K562 (cell line): ENCODE results near the gene MMP24. TPM values are rescaled to one million over a fixed set of nuclear protein-coding genes. Genes with fewer than 3 reads are reported as not detected.

Experiments used
- ATAC-seq: fragments of 200-7000 bp; cut with Tn5 transposase; 3 replicates; pipeline ENCODE4 v1.9.1; 2020; ENCODE audit warnings: moderate library complexity
- BruUV-seq: library from RNA; stranded (reverse); fragments of 400-500 nt; replicated peaks from 2 replicates; lab custom pipeline; 2021; lab: Mats Ljungman, UMichigan
- CTCF ChIA-PET: fragments of 300-600 bp; formaldehyde crosslinking; extraction: SDS; loops from one replicate; lab custom pipeline; 2021; ENCODE audit warnings: low intra/inter-chr PET ratio; lab: Yijun Ruan, JAX
- POLR2A ChIA-PET: fragments of 300-600, 350-650 bp; sonication (Branson Sonifier 250); formaldehyde crosslinking; extraction: SDS; loops from one replicate; lab custom pipeline; 2021; ENCODE audit warnings: antibody characterized with exemption, inconsistent platforms; lab: Yijun Ruan, JAX
- DNase-seq, 4 experiments: peaks; one replicate each; pipeline versions ENCODE4 v3.0.0 to v3.0.0-alpha.2; 2011 to 2018; ENCODE audit warnings: low spot score in 3 of 4, mixed read lengths in 3 of 4; ENCODE audit errors: extremely low read depth in 1 of 4
- FAIRE-seq: peaks from 2 replicates; lab custom pipeline; 2011; peaks lifted over from hg19 to GRCh38; lab: Jason Lieb, UNC
- H2AFZ ChIP-seq: 2 replicates; pipeline ENCODE4 v1.6.0; 2011; ENCODE audit warnings: low read depth, low read length, control low read depth, inconsistent platforms
- H3K27ac ChIP-seq: fragments of 200-600 bp; 3 replicates; pipeline ENCODE4 v1.8.0; 2011; ENCODE audit warnings: low read depth, mild to moderate bottlenecking, control low read depth, inconsistent platforms, low read length, moderate library complexity, mixed read lengths; ENCODE audit errors: extremely low read depth
- H3K27me3 ChIP-seq, 2 experiments: fragments of 300-600 bp in 1 of 2; 2 replicates in 1 of 2; 3 replicates in 1 of 2; pipeline versions ENCODE4 v1.6.0 to v1.8.0; 2011; ENCODE audit warnings: inconsistent platforms in 2 of 2, low read length in 2 of 2, mild to moderate bottlenecking in 1 of 2, mixed read lengths in 1 of 2, moderate library complexity in 1 of 2; ENCODE audit not compliant: control insufficient read depth in 2 of 2, insufficient read depth in 2 of 2
- H3K36me3 ChIP-seq: fragments of 300-600 bp; 3 replicates; pipeline ENCODE4 v1.8.0; 2011; ENCODE audit warnings: mild to moderate bottlenecking, low read length, inconsistent platforms; ENCODE audit not compliant: control insufficient read depth, insufficient read depth
- H3K4me1 ChIP-seq, 2 experiments: fragments of 200-600 bp in 1 of 2; replicated peaks in 1 of 2; 2 replicates in 1 of 2; 3 replicates in 1 of 2; pipeline versions ENCODE4 v1.5.1 to v1.8.0; 2011; ENCODE audit warnings: inconsistent platforms in 2 of 2, low read length in 2 of 2, mild to moderate bottlenecking in 1 of 2, mixed read lengths in 1 of 2, moderate library complexity in 1 of 2; ENCODE audit not compliant: control insufficient read depth in 2 of 2, insufficient read depth in 2 of 2
- H3K4me2 ChIP-seq: 2 replicates; pipeline ENCODE4 v1.6.1; 2011; ENCODE audit warnings: low read length, control low read depth, inconsistent platforms, mixed read lengths; ENCODE audit not compliant: insufficient read depth
- H3K4me3 ChIP-seq: fragments of 200-600 bp; sonication (generic), shearing (Covaris generic); 2 replicates; pipeline ENCODE4 v1.5.1; 2016; ENCODE audit warnings: control low read depth, inconsistent platforms
- H3K79me2 ChIP-seq: fragments of 200-600 bp; 3 replicates; pipeline ENCODE4 v1.8.0; 2011; ENCODE audit warnings: low read length, inconsistent platforms; ENCODE audit not compliant: control insufficient read depth, insufficient read depth
- H3K9ac ChIP-seq, 2 experiments: 2 replicates each; pipeline versions ENCODE4 v1.6.0 to v1.6.1; 2011; ENCODE audit warnings: low read depth in 2 of 2, low read length in 2 of 2, control low read depth in 1 of 2, inconsistent platforms in 1 of 2, mild to moderate bottlenecking in 1 of 2, mixed read lengths in 1 of 2; ENCODE audit not compliant: insufficient read depth in 1 of 2
- H3K9me1 ChIP-seq: one replicate; pipeline ENCODE4 v1.6.0; 2011; ENCODE audit warnings: inconsistent platforms, mild to moderate bottlenecking, low read length, moderate library complexity; ENCODE audit not compliant: control insufficient read depth, insufficient read depth
- H3K9me3 ChIP-seq: replicated peaks from 2 replicates; pipeline ENCODE4 v1.5.1; 2011; ENCODE audit warnings: low read depth, low read length, inconsistent platforms; ENCODE audit not compliant: control insufficient read depth, insufficient read depth
- H4K20me1 ChIP-seq: replicated peaks from 2 replicates; pipeline ENCODE4 v1.6.1; 2011; ENCODE audit warnings: low read length, inconsistent platforms, mixed read lengths; ENCODE audit not compliant: control insufficient read depth, insufficient read depth
- CBFA2T3 ChIP-seq: fragments of 450-650 bp; IDR thresholded peaks from 2 replicates; pipeline ENCODE4 v1.6.1; 2017
- DMBX1 ChIP-seq: fragments of 250-450 bp; sonication (Bioruptor Pico); IDR thresholded peaks from 2 replicates; pipeline ENCODE4 v1.8.0; 2022; ENCODE audit warnings: inconsistent platforms, mild to moderate bottlenecking, moderate library complexity, borderline replicate concordance
- GTF3C2 ChIP-seq: IDR thresholded peaks from 3 replicates; pipeline ENCODE4 v1.6.1; 2011; ENCODE audit warnings: borderline replicate concordance, mild to moderate bottlenecking, moderate library complexity; ENCODE audit not compliant: insufficient read length; ENCODE audit errors: extremely low read depth
- HIVEP1 ChIP-seq: fragments of 250-450 bp; sonication (Bioruptor Pico); IDR thresholded peaks from 2 replicates; pipeline ENCODE4 v1.4.0; 2020; ENCODE audit warnings: mild to moderate bottlenecking
- KDM4B ChIP-seq, 2 experiments: fragments of 450-650 bp in 1 of 2; sonication (generic) in 1 of 2; IDR thresholded peaks; 2 replicates each; pipeline ENCODE4 v1.6.1; 2016 to 2017; ENCODE audit warnings: borderline replicate concordance in 2 of 2, antibody characterized with exemption in 1 of 2, low read depth in 1 of 2, mild to moderate bottlenecking in 1 of 2
- MYBL2 ChIP-seq, 2 experiments: fragments of 450-650 bp in 1 of 2; sonication (generic) in 1 of 2; formaldehyde crosslinking in 1 of 2; IDR thresholded peaks; 2 replicates each; pipeline versions ENCODE4 v1.6.1 to v1.8.1; 2017 to 2022; ENCODE audit warnings: borderline replicate concordance in 1 of 2, inconsistent platforms in 1 of 2, low read depth in 1 of 2, mild to moderate bottlenecking in 1 of 2, missing genetic modification reagents in 1 of 2, moderate library complexity in 1 of 2
- RBM39 ChIP-seq: fragments of 200-400 bp; formaldehyde crosslinking; optimal IDR thresholded peaks from 2 replicates; pipeline ENCODE3; 2018; ENCODE audit warnings: low read depth, low read length
- RNF2 ChIP-seq: sonication (generic); IDR thresholded peaks from 2 replicates; pipeline ENCODE4 v1.6.1; 2016
- SP2 ChIP-seq: IDR thresholded peaks from 2 replicates; pipeline ENCODE4 v1.6.1; 2011; ENCODE audit warnings: mild to moderate bottlenecking, low read depth, low read length, moderate library complexity; ENCODE audit not compliant: poor library complexity, severe bottlenecking; ENCODE audit errors: extremely low read depth
- TFAP4 ChIP-seq: sonication (generic); formaldehyde crosslinking; IDR thresholded peaks from 2 replicates; pipeline ENCODE4 v1.8.0; 2022; ENCODE audit warnings: missing genetic modification reagents, mild to moderate bottlenecking, moderate library complexity, borderline replicate concordance
- ZBTB5 ChIP-seq: fragments of 450-650 bp; IDR thresholded peaks from 2 replicates; pipeline ENCODE4 v1.6.1; 2017; ENCODE audit warnings: antibody characterized with exemption
- ZBTB9 ChIP-seq: fragments of 450-650 bp; formaldehyde crosslinking; IDR thresholded peaks from 2 replicates; pipeline ENCODE4 v1.4.0; 2020; ENCODE audit warnings: mild to moderate bottlenecking, moderate library complexity
- ZNF121 ChIP-seq: sonication (generic); formaldehyde crosslinking; conservative IDR thresholded peaks from 2 replicates; pipeline ENCODE4 v1.8.0; 2022; ENCODE audit warnings: missing genetic modification reagents
- ZNF263 ChIP-seq: sonication (generic); formaldehyde crosslinking; IDR thresholded peaks from 2 replicates; pipeline ENCODE4 v1.8.0; 2022; ENCODE audit warnings: mild to moderate bottlenecking, missing genetic modification reagents, borderline replicate concordance
- ZNF699 ChIP-seq: fragments of 250-450 bp; sonication (Bioruptor Pico); IDR thresholded peaks from 2 replicates; pipeline ENCODE4 v1.8.0; 2021; ENCODE audit warnings: mild to moderate bottlenecking, moderate library complexity; ENCODE audit not compliant: insufficient replicate concordance
- in situ Hi-C: fragments of 300-500 bp; cut with MboI; formaldehyde crosslinking; loops from 4 replicates; pipeline ENCODE4 v1.15.0; 2018; ENCODE audit warnings: inconsistent platforms, mixed read lengths
- intact Hi-C: fragments of 100-400 bp; cut with micrococcal nuclease; formaldehyde crosslinking; loops from 2 replicates; pipeline ENCODE4 v1.14.2; 2022
- polyA plus RNA-seq, 8 experiments: library from polyadenylated mRNA; depleted of rRNA in 4 of 8; stranded (reverse) in 5 of 8; unstranded in 3 of 8; fragments of >200 nt; fragmentation: Nextera tagmentation in 2 of 8; fragmentation: Illumina TruSeq in 1 of 8; extraction: Ambion mirVana in 2 of 8; extraction: Trizol in 1 of 8; gene quantifications; 2 replicates each; pipeline versions ENCODE4 v1.2.1 to v1.2.3, GENCODE V29; 2011 to 2014; ENCODE audit warnings: inconsistent platforms in 1 of 8, missing spikeins in 1 of 8
- total RNA-seq, 7 experiments: library from RNA; depleted of rRNA in 6 of 7; stranded (reverse); fragments of >200 nt in 6 of 7; fragmentation: Illumina TruSeq in 2 of 7; extraction: Trizol in 2 of 7; gene quantifications; 2 replicates each; pipeline versions ENCODE4 v1.2.1 to v1.2.3, GENCODE V29; 2011 to 2021; ENCODE audit warnings: low replicate concordance in 1 of 7

MMP24 gene
- total and polyA plus RNA-seq, 9 of the 15 experiments (the other 6 are each of a cell fraction or from before 2014, with no cell fraction given): 0.03 to 0.07 (median 0.03) TPM; not detected in 6

- Histone ChIP-seq H3K27me3 (peaks cover 24 to 65% of the 10 kb centered on the region in 2 experiments), H3K4me2 (no peak overlapping the region), H3K4me3 (no peak overlapping the region), H3K9ac (no peak overlapping the region), H2AFZ (no peak overlapping the region), H4K20me1 (peaks cover 8% of the 10 kb centered on the region; the same call in 1 of the 2 replicates), H3K36me3 (no peaks in the 10 kb centered on the region), H3K79me2 (no peaks in the 10 kb centered on the region), H3K9me3 (no peaks in the 10 kb centered on the region), H3K27ac (no peak overlapping the region), H3K9me1 (no peaks in the 10 kb centered on the region), H3K4me1 (no peaks in the 10 kb centered on the region; a peak in 1 of 5 replicates)
- DNase-seq (no peak), FAIRE-seq (no peak), ATAC-seq (no peak)
- intact Hi-C loops (no loop called here), in situ Hi-C loops (no loop called here)
- BruUV-seq: no TSS peak
- POLR2A ChIA-PET: no interaction called here
- CTCF ChIA-PET: no interaction called here
- TF ChIP-seq RNF2 (no peak), HIVEP1 (CRISPR knock-in tag) (no peak), MYBL2 (IDR thresholded peaks at IDR 0.05; ENCODE audit: low read depth) (no peak), MYBL2 (CRISPR knock-in tag; IDR thresholded peaks at IDR 0.05; ENCODE audit: borderline replicate concordance) (no peak), TFAP4 (CRISPR knock-in tag) (no peak), ZBTB9 (no peak), GTF3C2 (no peak), DMBX1 (CRISPR knock-in tag) (no peak), CBFA2T3 (no peak), ZNF121 (CRISPR knock-in tag) (no peak), ZNF263 (no peak), KDM4B (IDR thresholded peaks at IDR 0.05; ENCODE audit: borderline replicate concordance in 2 of 2, low read depth in 1 of 2) (no peak), ZNF699 (no peak), SP2 (no peak), RBM39 (no peak), ZBTB5 (no peak)
Measured at GRCh38 chr20:35237486-35237885, 11.0 kb downstream of the MMP24 start.
